H1 (cell line): ENCODE data around the gene TMEM252. TPM values are rescaled to one million over a fixed set of nuclear protein-coding genes. Genes with fewer than 3 reads are reported as not detected.
A peak's percentile ranks its signal among the peaks of the same experiment; 100 is the strongest.

Experiments used
- CTCF ChIA-PET: fragments of 300-600 bp; sonication (Branson Sonifier 250); formaldehyde crosslinking; loops from one replicate; lab custom pipeline; 2021; ENCODE audit not compliant: partially characterized antibody; lab: Charles Lee
- POLR2A ChIA-PET: fragments of 300-600 bp; sonication (Branson Sonifier 250); formaldehyde crosslinking; loops from one replicate; lab custom pipeline; 2021; ENCODE audit warnings: inconsistent platforms; ENCODE audit not compliant: partially characterized antibody; lab: Charles Lee
- DNase-seq, 2 experiments: peaks; one replicate each; pipeline versions ENCODE4 v3.0.0 to v3.0.0-alpha.2; 2010 to 2022; ENCODE audit warnings: low spot score in 2 of 2, low read depth in 1 of 2, mixed read lengths in 1 of 2
- FAIRE-seq: peaks from 2 replicates; lab custom pipeline; 2011; peaks lifted over from hg19 to GRCh38; lab: Jason Lieb, UNC
- H2AFZ ChIP-seq: 2 replicates; pipeline ENCODE4 v1.8.1; 2012; ENCODE audit warnings: low read length, inconsistent platforms
- H2AK5ac ChIP-seq: 2 replicates; pipeline ENCODE4 v1.6.1; 2013; ENCODE audit warnings: low read depth, low read length
- H2BK120ac ChIP-seq: replicated peaks from 2 replicates; pipeline ENCODE3; 2013; ENCODE audit warnings: low read depth, low read length, inconsistent platforms
- H2BK12ac ChIP-seq: 2 replicates; pipeline ENCODE4 v1.6.1; 2013; ENCODE audit warnings: low read depth, low read length
- H2BK15ac ChIP-seq: 2 replicates; pipeline ENCODE4 v1.6.1; 2013; ENCODE audit warnings: low read length
- H2BK20ac ChIP-seq: 2 replicates; pipeline ENCODE4 v1.6.1; 2013; ENCODE audit warnings: low read length
- H2BK5ac ChIP-seq: 2 replicates; pipeline ENCODE4 v1.6.1; 2013; ENCODE audit warnings: low read depth, low read length
- H3K14ac ChIP-seq: 2 replicates; pipeline ENCODE4 v1.6.1; 2013; ENCODE audit warnings: inconsistent platforms; ENCODE audit not compliant: insufficient read length
- H3K18ac ChIP-seq: 2 replicates; pipeline ENCODE4 v1.6.1; 2013; ENCODE audit warnings: low read length; ENCODE audit errors: extremely low read depth
- H3K23ac ChIP-seq: 2 replicates; pipeline ENCODE4 v1.6.1; 2013; ENCODE audit warnings: inconsistent platforms; ENCODE audit not compliant: insufficient read length
- H3K23me2 ChIP-seq: 2 replicates; pipeline ENCODE4 v1.6.1; 2013; ENCODE audit warnings: low read depth, low read length
- H3K27ac ChIP-seq: 2 replicates; pipeline ENCODE4 v1.6.1; 2011; ENCODE audit warnings: low read depth, low read length, inconsistent platforms
- H3K27me3 ChIP-seq, 4 experiments: replicated peaks in 1 of 4; 1 replicate in 1 of 4; 2 replicates in 3 of 4; pipeline versions ENCODE4 v1.6.1 to v1.8.1; 2011 to 2013; ENCODE audit warnings: low read length in 3 of 4, mild to moderate bottlenecking in 3 of 4, inconsistent platforms in 2 of 4, mixed read lengths in 2 of 4, moderate library complexity in 1 of 4; ENCODE audit not compliant: control insufficient read depth in 3 of 4, insufficient read depth in 3 of 4; ENCODE audit errors: extremely low read depth in 1 of 4
- H3K36me3 ChIP-seq, 4 experiments: 2 replicates each; pipeline versions ENCODE4 v1.6.1 to v1.8.1; 2011 to 2013; ENCODE audit warnings: mild to moderate bottlenecking in 4 of 4, low read length in 3 of 4, moderate library complexity in 2 of 4, control low read depth in 1 of 4, inconsistent platforms in 1 of 4; ENCODE audit not compliant: insufficient read depth in 4 of 4, control insufficient read depth in 2 of 4
- H3K4ac ChIP-seq: replicated peaks from 2 replicates; pipeline ENCODE3; 2013; ENCODE audit warnings: low read length, low read depth, mixed read lengths, inconsistent platforms; ENCODE audit not compliant: insufficient read length
- H3K4me1 ChIP-seq, 4 experiments: replicated peaks in 1 of 4; 1 replicate in 1 of 4; 2 replicates in 3 of 4; pipeline versions ENCODE4 v1.6.1 to v1.8.1; 2011 to 2013; ENCODE audit warnings: low read length in 3 of 4, inconsistent platforms in 2 of 4, mixed read lengths in 1 of 4; ENCODE audit not compliant: insufficient read depth in 4 of 4, control insufficient read depth in 3 of 4
- H3K4me2 ChIP-seq, 2 experiments: 2 replicates each; pipeline versions ENCODE4 v1.6.1 to v1.8.1; 2011 to 2013; ENCODE audit warnings: low read depth in 2 of 2, low read length in 2 of 2, control low read depth in 1 of 2, inconsistent platforms in 1 of 2, mild to moderate bottlenecking in 1 of 2; ENCODE audit not compliant: insufficient read depth in 1 of 2
- H3K4me3 ChIP-seq, 4 experiments: fragments of 200-600, 300-600 bp in 1 of 4; sonication (generic), shearing (Covaris generic), sonication (Bioruptor Twin) in 1 of 4; 2 replicates each; pipeline versions ENCODE4 v1.5.1 to v1.8.1; 2011 to 2016; ENCODE audit warnings: low read length in 4 of 4, low read depth in 3 of 4, control low read depth in 2 of 4, inconsistent platforms in 2 of 4, mild to moderate bottlenecking in 2 of 4, mixed read lengths in 1 of 4, moderate library complexity in 1 of 4; ENCODE audit not compliant: insufficient read depth in 2 of 4; ENCODE audit errors: extremely low read depth in 1 of 4
- H3K56ac ChIP-seq: replicated peaks from 2 replicates; pipeline ENCODE3; 2013; ENCODE audit warnings: low read depth, mild to moderate bottlenecking, mixed read lengths, low read length, inconsistent platforms; ENCODE audit not compliant: insufficient read length
- H3K79me1 ChIP-seq: 2 replicates; pipeline ENCODE4 v1.6.1; 2013; ENCODE audit warnings: low read depth, low read length, control low read depth
- H3K79me2 ChIP-seq, 2 experiments: 2 replicates each; pipeline versions ENCODE4 v1.6.1 to v1.8.1; 2012 to 2013; ENCODE audit warnings: low read length in 2 of 2, mild to moderate bottlenecking in 2 of 2, inconsistent platforms in 1 of 2; ENCODE audit not compliant: insufficient read depth in 2 of 2, control insufficient read depth in 1 of 2
- H3K9ac ChIP-seq, 4 experiments: replicated peaks in 1 of 4; 1 replicate in 1 of 4; 2 replicates in 3 of 4; pipeline versions ENCODE4 v1.6.1 to v1.8.1; 2011 to 2013; ENCODE audit warnings: low read depth in 3 of 4, low read length in 3 of 4, control low read depth in 2 of 4, mild to moderate bottlenecking in 2 of 4, moderate library complexity in 2 of 4, inconsistent platforms in 1 of 4; ENCODE audit errors: extremely low read depth in 1 of 4
- H3K9me3 ChIP-seq, 2 experiments: 2 replicates each; pipeline versions ENCODE4 v1.6.1 to v1.8.1; 2012 to 2013; ENCODE audit warnings: mild to moderate bottlenecking in 2 of 2, moderate library complexity in 2 of 2, control low read depth in 1 of 2, inconsistent platforms in 1 of 2, low read depth in 1 of 2, low read length in 1 of 2, mixed read lengths in 1 of 2; ENCODE audit not compliant: insufficient read depth in 2 of 2
- H4K20me1 ChIP-seq, 2 experiments: replicated peaks in 1 of 2; 2 replicates each; pipeline versions ENCODE3 to v1.8.1; 2011 to 2013; ENCODE audit warnings: inconsistent platforms in 2 of 2, low read length in 2 of 2, mild to moderate bottlenecking in 1 of 2; ENCODE audit not compliant: insufficient read depth in 2 of 2, control insufficient read depth in 1 of 2
- H4K5ac ChIP-seq: 2 replicates; pipeline ENCODE4 v1.6.1; 2013; ENCODE audit warnings: low read length, low read depth, mixed read lengths, inconsistent platforms; ENCODE audit not compliant: insufficient read length
- H4K8ac ChIP-seq: 2 replicates; pipeline ENCODE4 v1.8.0; 2013; ENCODE audit warnings: mild to moderate bottlenecking, moderate library complexity, low read length, inconsistent platforms; ENCODE audit not compliant: insufficient read depth; ENCODE audit errors: extremely low read depth
- H4K91ac ChIP-seq: replicated peaks from 2 replicates; pipeline ENCODE3; 2013; ENCODE audit warnings: low read length, mixed read lengths, inconsistent platforms; ENCODE audit not compliant: insufficient read length
- CTBP2 ChIP-seq: IDR thresholded peaks from 2 replicates; pipeline ENCODE4 v1.7.0; 2011; ENCODE audit warnings: borderline replicate concordance, mild to moderate bottlenecking, moderate library complexity, mixed read lengths, low read length; ENCODE audit not compliant: insufficient read depth, insufficient read length
- EP300 ChIP-seq, 2 experiments: IDR thresholded peaks; 1 replicate in 1 of 2; 2 replicates in 1 of 2; pipeline ENCODE4 v1.6.1; 2011 to 2012; ENCODE audit warnings: low read depth in 2 of 2, low read length in 2 of 2, mild to moderate bottlenecking in 2 of 2, borderline replicate concordance in 1 of 2, inconsistent platforms in 1 of 2, moderate library complexity in 1 of 2
- EZH2 ChIP-seq: fragments of 200-600 bp; sonication (generic); IDR thresholded peaks from 2 replicates; pipeline ENCODE4 v1.7.1; 2012; ENCODE audit warnings: low read depth, mild to moderate bottlenecking, moderate library complexity, low read length, inconsistent platforms; ENCODE audit not compliant: severe bottlenecking
- TBP ChIP-seq: IDR thresholded peaks from 2 replicates; pipeline ENCODE4 v1.6.1; 2011; ENCODE audit warnings: low read depth, low read length, improper control_type of control experiment
- WGBS, 2 experiments: shearing (Covaris generic) in 1 of 2; methylation state at CpG; one replicate each; pipeline versions ENCODE4 v1.1.6 to v1.1.7; 2013 to 2015; ENCODE audit warnings: low lambda C conversion rate in 2 of 2, mixed read lengths in 2 of 2, inconsistent platforms in 1 of 2, low coverage in 1 of 2, missing lambda C conversion rate in 1 of 2; ENCODE audit not compliant: insufficient replicate concordance in 2 of 2, insufficient coverage in 1 of 2, insufficient read length in 1 of 2; ENCODE audit errors: extremely low coverage in 1 of 2, missing lambda C conversion rate in 1 of 2; 5-methylcytosine and 5-hydroxymethylcytosine counted together
- polyA plus RNA-seq, 7 experiments: library from polyadenylated mRNA; depleted of rRNA in 3 of 7; stranded (reverse) in 5 of 7; unstranded in 2 of 7; fragments of >200 nt in 5 of 7; fragments of 200-250 nt in 2 of 7; gene quantifications; 1 replicate in 5 of 7; 2 replicates in 1 of 7; 4 replicates in 1 of 7; pipeline versions ENCODE4 v1.2.1 to v1.2.3, GENCODE V29; 2011 to 2013; ENCODE audit warnings: missing spikeins in 2 of 7, mixed read lengths in 2 of 7
- total RNA-seq: library from RNA; stranded (reverse); fragmentation: NEBNext Ultra II Directional; extraction: Animal tissue kit (Norgen Biotek cat#: 25700); gene quantifications from 2 replicates; pipeline ENCODE4 v1.2.1, GENCODE V29; 2021

Gene TMEM252
- total and polyA plus RNA-seq, 2 of the 8 experiments (the other 6 are each of a cell fraction or from before 2014, with no cell fraction given) = not detected

GRCh38 chr9:68515326-68516017 is 25.2 kb downstream of the TMEM252 start:
- Histone ChIP-seq H3K4me2 (0 out of 4 replicates have a peak overlapping the region, but pooled peaks of 1 of the 2 experiments have one; percentile 5), H4K91ac (no peak overlapping the region), H3K56ac (no peak overlapping the region), H3K9me3 (peaks cover 0 to 4% of the 10 kb centered on the region in 2 experiments; a peak in 3 of 4 replicates), H4K8ac (no peak overlapping the region), H2BK120ac (no peak overlapping the region), H3K23me2 (no peaks in the 10 kb centered on the region), H3K4me3 (no peak overlapping the region), H3K36me3 (no peaks in the 10 kb centered on the region), H4K5ac (no peak overlapping the region), H3K14ac (no peak overlapping the region), H3K27ac (no peak overlapping the region), H3K79me2 (no peaks in the 10 kb centered on the region), H3K4ac (no peak overlapping the region), H3K27me3 (peaks cover 34 to 60% (median 53%) of the 10 kb centered on the region in 4 experiments), H3K79me1 (no peaks in the 10 kb centered on the region), H2BK20ac (no peak overlapping the region), H3K4me1 (0 out of 7 replicates have a peak, but pooled peaks cover 0 to 3% (median 0%) of the 10 kb centered on the region in 4 experiments), H2AFZ (no peak overlapping the region), H3K9ac (no peak overlapping the region), H3K18ac (no peak overlapping the region), H2AK5ac (no peak overlapping the region), H3K23ac (no peak overlapping the region), H4K20me1 (no peaks in the 10 kb centered on the region), H2BK15ac (no peak overlapping the region), H2BK12ac (no peak overlapping the region), H2BK5ac (no peak overlapping the region)
- ChIA-PET CTCF (interaction anchor here (1.3 kb wide), 1 partner anchor 8 kb away, joined by 4 read pairs; no protein-coding TSS in a partner anchor), POLR2A (no interaction called here)
- DNase-seq = no peak
- TF ChIP-seq CTBP2 (no peak), EP300 (IDR thresholded peaks at IDR 0.05; ENCODE audit: borderline replicate concordance in 1 of 2, low read depth in 2 of 2, low read length in 2 of 2) (no peak), EZH2 (peak; percentile 30), TBP (no peak)
- FAIRE-seq = no peak
- 86% methylated on average over 4 of the region's 4 CpGs; no CpG with 5 or more reads in 1 of the 2 experiments for WGBS, 2 experiments
